Stimulated activated CD8-positive, alpha-beta memory T cell treated with anti-CD3 and anti-CD28 coated beads, Interleukin-15, amount 100 ng/mL, for 1 hour (primary cell): ENCODE measurements around the gene NBPF11.
"Not testable (repeated sequence)": the region's sequence is repeated elsewhere in the genome, so short reads cannot be mapped to it uniquely, and the experiment has no call there.

Source experiments
- DNase-seq: peaks from one replicate; pipeline ENCODE4 v3.0.0-alpha.2; 2020; ENCODE audit warnings: low read depth

The NBPF11 gene

DNA sequence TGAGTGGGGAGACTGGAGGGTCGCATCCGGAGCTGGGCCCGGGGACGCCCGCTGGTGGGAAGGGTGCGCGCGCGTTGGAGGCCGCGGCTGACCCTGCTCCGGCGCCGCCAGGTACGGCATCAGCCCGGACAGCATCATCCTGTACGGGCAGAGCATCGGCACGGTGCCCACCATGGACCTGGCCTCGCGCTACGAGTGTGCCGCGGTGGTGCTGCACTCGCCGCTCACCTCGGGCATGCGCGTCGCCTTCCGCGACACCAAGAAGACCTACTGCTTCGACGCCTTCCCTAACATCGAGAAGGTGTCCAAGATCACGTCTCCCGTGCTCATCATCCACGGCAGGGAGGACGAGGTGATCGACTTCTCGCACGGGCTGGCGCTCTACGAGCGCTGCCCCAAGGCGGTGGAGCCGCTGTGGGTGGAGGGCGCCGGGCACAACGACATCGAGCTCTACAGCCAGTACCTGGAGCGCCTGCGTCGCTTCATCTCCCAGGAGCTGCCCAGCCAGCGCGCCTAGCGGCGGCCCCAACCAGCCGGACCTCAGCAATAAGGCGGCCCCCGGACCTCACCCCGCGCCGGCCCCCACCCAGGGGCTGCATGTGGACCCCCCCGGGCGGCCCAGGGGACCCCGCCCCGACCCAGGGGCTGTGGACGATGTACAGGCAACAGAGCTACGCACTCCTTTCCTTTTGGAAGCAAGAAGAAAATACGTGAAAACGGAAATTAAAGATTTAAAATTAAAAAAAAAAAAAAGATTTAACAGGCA, 2.8 kb downstream of the NBPF11 start:
- not testable (repeated sequence) for DNase-seq

DNA sequence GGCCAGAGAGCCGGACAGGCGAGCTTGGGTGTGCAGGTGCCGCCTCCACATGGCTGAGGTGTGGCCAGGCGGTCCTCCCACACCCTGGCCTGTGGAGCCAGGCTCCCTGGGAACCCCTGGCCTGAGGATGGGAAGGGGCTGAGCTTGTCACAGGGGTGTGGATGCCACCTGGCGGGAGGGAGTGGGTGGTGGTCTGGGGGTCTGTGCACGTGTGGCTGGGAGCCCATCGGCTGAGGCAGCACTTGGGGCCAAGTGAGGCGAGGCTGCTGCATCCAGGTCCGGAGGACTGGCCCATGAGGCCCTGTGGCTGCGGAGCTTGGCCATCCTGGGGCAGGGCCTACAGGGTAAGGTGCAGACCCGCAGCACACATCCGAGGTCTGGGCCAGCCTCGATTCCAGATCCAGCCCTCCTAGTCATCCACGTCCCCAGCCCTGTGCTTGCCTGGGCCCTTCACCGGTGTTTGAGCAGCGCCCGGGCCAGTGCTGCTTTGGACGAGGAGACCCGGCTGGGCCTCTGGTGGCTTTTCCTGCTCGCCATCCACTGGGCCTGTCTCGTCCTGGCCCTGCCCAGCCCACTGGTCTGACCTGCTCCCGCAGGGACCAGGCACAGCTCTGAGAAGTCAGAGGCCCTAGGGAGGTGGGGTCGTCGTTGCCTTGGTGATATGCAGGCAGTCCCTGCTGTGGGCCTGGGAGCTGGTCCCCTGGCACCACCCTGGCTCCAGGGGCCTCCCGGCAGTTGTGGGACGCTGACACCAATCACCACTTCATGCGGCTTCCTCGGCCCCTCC, 4.8 kb downstream of the NBPF11 start:
- DNase-seq: not testable (repeated sequence)

DNA sequence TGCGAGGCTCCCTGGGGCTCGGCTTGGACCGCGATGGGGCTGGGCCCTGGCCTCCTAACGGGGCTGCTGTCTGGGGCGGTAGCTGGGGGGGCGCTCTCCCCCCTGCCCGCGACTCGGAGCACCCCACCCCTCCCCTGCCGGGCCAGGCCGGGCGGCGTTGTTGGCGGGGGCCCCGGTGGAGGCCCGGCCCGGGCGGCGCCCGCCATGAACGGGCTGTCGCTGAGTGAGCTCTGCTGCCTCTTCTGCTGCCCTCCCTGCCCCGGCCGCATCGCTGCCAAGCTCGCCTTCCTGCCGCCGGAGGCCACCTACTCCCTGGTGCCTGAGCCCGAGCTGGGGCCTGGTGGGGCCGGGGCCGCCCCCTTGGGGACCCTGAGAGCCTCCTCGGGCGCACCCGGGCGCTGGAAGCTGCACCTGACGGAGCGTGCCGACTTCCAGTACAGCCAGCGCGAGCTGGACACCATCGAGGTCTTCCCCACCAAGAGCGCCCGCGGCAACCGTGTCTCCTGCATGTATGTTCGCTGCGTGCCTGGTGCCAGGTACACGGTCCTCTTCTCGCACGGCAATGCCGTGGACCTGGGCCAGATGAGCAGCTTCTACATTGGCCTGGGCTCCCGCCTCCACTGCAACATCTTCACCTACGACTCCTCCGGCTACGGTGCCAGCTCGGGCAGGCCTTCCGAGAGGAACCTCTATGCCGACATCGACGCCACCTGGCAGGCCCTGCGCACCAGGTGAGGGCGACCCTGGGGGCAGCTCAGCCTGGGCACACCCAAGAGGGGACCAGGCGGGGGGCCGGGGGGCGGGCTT, 5.7 kb downstream of the NBPF11 start:
- not testable (repeated sequence) for DNase-seq

DNA sequence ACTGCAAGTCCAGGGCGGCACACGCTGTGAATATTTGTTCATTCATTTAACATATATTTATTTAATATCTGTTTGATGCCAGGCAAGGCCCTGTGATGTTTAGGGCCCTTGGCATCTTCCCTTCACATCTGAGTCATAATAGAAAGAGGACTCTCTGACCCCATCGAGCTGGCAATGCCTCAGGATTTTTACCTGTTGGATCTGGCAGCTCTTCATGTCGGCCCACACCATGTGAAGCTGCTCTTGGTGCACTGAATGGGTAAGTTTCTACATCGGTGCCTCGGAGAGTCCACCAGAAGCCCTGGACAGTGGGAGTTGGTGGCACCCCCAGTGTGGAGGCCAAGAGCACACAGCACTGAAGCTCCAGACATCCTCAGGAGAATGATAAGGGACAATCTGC, 8.9 kb downstream of the NBPF11 start:
- not testable (repeated sequence) for DNase-seq

DNA sequence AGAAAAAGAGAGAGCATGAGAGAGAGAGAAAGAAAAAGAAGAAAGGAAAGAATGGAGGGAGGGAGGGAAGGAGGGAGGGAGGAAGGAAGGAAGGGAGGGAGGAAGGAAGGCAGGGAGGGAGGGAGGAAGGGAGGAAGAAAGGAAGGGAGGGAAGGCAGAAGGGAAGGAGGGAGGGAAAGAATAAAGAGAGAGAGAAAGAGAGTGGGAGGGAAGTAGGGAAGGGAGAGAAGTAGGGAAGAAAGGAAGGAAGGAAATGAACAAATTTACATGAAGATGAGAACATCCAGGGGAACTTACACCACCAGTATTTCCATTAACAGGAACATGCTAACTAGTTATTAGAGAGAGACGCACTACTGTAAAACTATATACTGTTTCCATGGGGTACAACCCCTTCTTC, 10.1 kb downstream of the NBPF11 start:
- DNase-seq: not testable (repeated sequence)

DNA sequence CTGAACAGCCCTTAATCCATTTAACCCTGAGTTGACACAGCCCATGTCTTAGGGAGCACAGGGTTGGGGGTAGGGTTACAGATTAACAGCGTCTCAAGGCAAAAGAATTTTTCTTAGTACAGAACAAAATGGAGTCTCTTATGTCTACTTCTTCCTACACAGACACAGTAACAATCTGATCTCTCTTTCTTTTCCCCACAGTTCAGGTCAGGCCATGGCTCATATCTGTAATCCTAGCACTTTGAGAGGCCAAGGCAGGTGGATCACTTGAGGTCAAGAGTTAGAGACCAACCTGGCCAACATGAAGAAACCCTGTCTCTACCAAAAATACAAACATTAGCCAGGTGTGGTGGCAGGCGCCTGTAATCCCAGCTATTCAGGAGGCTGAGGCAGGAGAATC, 13.5 kb downstream of the NBPF11 start:
- not testable (repeated sequence) for DNase-seq

DNA sequence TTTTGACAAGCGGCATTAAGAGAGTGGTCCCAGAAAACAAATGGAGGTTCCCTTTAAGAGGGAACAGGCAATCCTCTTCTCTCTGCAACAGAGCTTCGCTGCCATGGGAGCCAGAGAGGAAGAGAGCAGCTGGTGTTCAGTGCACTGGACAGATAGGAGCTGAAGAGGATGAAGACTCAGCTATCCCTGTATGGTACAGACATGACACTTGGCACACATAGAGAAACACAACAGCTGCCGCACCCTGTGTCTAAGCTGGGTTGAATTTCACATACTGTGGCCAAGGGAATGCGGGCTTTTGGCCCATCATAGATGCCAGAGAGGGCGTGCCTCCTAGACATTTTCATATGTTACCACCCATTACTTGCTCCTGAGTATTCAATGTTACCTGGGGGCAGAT, 29.7 kb downstream of the NBPF11 start:
- DNase-seq: not testable (repeated sequence)

DNA sequence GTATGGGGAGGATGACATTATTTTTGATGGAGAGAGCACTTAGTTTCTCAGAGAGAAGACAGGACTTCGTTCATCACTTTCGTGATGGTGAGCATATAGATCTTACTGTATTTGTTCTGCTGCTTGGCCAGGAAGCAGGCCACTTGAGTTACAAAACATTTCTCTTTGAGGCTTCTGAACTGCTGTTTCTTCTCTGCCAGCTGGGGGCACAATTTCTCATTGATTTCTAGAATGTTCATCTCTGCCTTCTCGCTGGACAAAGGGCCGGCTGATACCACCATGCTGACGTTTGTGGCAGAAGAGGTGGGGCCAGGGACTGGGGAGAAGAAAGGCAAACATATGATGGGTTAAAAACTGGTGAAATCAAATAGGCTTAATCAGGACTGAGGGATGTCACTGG, 31.7 kb downstream of the NBPF11 start:
- DNase-seq: not testable (repeated sequence)

DNA sequence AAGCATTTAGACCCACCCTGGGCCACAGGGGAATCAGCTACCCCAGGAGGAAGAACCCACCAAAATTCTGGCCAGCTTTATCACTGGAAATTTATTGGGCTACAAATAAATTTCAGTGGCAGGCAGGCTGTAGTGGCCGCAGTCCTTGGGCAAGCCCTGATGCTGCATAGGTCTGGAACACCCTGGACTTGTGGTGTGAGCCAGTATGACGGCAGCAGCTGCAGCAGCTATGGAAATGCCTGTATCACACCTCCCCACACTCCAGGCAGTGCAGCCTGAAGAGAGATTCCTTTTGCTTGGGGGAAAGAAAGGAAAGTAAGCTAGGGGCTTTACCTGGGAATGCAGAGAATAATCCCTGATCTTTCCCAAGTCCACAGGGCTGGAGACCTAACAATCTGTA, 56.3 kb downstream of the NBPF11 start:
- not testable (repeated sequence) for DNase-seq

DNA sequence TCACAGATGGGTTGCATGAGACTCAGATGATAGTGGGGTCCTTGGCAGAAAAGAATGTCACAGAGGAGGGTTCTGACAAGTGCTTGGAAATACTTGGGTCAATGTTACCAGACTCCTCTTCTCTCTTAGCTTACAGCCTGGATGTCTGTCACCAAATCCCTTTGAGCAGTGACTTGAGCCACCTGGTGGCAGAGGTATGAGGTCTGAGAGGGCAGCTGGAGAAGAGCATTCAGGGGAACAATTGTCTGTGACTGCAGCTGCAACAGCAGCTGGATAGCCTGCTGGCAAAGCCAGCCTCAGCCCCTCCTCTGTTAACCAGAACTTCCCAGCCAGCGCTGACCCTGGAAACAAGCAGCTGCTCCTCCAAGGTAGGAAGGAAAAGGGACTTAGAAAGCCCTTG, 65.9 kb downstream of the NBPF11 start:
- DNase-seq: not testable (repeated sequence)

DNA sequence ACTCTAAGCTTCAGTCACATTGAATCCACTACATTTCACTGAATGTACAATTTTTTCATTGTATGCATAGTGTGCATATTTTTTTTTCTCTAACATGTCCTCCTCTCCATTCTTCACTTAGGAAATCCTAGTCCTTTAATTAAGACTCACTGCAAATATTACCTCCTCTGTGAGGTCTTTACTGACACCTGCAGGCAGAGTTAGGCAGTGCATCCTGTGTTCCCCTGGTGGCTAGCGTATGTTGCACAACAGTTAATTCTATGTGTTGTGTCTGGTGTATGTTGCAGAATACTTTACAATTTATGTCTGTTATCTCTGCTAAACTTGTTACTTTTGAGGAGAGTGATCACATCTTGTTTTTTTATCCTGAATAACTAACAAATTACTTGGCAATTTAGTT, 70.9 kb downstream of the NBPF11 start:
- DNase-seq: not testable (repeated sequence)

DNA sequence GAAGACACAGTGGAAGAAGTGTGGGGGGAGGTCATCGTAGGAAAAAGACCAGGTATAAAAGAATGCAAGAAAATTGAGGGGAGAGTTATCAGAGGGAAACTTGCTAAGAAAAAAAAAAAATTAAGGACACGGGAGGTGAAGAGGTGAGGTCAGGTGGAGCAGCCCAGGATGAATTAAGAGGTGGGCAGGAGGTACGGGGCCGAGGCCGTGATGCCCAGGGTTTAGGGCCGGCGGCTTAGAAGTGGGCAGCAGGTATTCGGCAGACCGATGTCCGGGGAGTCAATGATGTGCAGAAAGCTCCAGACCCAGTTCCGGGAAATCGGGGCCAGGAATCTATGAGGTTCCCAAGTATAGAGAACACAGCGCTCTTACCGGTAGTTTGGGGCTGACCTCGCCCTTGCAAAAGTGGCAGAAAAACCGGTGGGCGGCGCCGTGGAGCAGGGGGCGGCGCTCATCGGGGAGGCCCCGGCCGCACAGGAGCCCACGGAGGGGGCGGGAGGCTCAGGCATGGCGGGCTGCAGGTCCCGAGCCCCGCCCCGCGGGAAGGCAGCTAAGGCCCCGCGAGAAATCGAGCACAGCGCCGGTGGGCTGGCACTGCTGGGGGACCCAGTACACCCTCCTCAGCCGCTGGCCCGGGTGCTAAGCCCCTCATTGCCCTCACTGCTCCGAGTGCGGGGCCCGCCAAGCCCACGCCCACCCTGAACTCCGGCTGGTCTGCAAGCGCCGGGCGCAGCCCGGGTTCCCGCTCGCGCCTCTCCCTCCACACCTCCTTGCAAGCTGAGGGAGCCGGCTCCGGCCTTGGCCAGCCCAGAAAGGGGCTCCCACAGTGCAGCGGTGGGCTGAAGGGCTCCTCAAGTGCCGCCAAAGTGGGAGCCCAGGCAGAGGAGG, 73.2 kb downstream of the NBPF11 start:
- not testable (repeated sequence) for DNase-seq

DNA sequence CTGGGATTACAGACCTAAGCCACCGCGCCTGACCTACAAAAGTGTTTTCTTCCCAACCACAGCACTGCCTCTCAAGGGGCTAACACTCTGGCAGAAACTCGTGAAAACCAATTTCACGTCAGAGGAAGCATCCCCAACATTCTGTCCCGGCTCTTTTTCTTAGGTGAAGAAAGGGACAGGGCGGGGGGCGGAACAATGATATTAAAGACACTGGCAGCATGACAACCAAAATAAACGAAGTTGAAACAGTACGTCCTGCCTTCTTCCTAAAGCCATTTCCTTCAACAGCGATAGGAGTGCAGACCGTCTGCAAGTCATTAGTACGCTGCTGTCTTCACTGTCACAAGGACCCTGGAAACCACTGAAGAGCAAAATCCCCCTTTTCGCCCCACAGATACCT, 74.0 kb downstream of the NBPF11 start:
- DNase-seq: not testable (repeated sequence)

DNA sequence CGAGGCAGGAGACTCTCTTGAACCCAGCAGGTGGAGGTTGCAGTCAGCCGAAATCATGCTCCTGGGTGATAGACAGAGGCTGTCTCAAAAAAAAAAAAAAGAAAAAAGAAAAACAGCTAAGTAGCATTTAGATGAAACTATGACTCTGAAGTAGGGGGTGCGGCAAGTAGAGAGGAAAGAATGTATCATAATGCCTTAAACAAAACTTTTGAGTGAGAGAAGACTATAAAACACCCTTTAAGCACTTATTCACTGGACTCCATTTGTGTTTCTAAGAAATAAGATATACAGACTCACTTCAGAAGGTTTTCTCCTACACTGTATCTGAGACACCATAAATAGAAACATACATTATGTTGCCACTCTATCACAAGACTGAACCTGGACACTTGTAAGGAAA, 74.6 kb downstream of the NBPF11 start:
- not testable (repeated sequence) for DNase-seq

DNA sequence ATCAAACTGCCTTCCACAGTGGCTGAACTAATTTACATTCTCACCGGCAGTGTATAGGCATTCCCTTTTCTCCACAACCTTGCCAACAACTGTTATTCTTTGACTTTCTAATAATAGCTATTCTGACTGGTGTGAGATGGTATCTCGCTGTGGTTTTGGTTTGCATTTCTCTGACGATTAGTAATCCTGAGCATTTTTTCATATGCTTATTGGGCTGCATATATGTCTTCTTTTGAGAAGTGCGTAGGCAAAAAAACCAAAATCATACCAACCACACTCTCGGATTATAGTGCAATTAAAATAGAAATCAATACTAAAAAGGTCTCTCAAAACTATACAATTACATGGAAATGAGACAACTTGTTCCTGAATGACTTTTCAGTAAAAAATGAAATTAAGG, 78.7 kb downstream of the NBPF11 start:
- DNase-seq: not testable (repeated sequence)

DNA sequence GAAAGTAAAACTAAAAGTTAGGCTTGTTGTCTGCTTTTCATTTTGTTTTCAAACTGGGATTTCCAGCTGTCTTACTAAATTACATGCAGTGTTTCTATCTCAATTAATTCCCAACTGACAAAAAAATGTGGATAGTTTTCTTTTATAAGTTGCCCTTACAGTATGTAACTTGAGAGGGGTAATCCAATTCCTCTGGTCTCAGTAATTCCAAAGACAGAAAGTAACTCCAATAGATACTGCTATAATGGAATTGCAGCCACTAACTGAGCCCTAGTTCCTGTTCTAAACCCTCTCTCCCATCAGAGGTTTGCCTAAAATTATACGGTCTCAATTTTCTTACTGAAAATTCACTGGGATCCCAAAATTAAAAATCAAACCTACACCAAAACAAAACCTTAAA, 83.5 kb downstream of the NBPF11 start:
- DNase-seq: not testable (repeated sequence)

DNA sequence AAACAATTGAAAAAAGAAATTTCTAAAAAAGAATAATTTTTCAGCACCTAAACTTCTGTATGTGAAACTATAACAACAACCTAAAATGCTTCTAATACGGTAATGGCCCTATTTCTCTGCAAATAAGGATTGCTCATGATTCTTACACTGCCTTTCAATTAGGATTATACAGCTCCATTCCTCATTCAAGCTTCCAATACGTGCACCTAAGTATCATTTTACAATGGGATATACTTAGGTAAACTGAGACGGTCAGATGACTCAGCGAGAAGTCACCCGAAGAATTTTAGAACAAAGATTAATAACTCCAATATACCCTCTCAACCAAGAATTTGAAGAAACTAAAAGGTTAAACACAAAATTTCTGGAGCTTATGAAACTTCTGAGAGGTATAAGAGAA, 83.9 kb downstream of the NBPF11 start:
- DNase-seq: not testable (repeated sequence)

DNA sequence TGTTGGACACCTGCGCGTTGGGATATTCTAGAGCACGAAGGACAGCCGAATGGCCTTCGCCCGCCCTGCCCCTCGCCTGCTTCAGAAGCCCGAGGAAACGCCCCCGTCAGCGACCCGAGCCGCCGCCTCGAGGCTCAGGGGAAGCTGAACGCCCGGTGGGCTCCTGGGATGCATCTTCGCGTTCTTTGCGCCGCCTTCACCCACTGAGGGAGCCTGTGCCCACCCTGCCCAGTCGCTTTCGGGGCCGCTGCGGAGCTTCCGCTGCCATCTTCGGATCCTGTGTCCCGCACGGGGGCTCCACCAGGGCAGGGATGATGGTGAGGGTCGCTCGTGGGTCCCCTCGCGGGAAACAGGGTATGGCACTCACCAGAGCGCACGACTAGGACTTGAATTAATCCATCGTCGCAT, 91.8 kb downstream of the NBPF11 start:
- not testable (repeated sequence) for DNase-seq

DNA sequence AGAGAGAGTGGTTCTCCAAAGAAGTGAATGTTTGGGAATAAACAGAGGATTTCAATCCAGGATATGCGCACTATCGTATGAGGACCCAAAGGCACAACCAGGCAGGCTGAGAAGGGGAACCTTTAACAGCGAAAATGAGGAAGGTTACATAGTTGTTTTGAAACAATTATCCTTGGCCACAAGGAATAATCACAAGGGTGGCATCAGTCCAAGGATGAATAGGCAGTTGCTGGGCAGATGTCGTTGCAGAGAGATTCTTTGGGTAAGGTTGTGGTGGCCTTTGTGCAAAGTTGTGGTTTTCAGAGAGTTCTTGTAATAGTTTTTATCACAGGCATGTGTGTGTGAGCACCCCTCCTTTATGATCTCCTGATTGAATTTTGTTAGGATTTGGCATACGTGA, 94.7 kb downstream of the NBPF11 start:
- DNase-seq: not testable (repeated sequence)
